HG03442 (cell line): ENCODE data around the gene SLC38A7.
"Not testable (repeated sequence)": the region's sequence is repeated elsewhere in the genome, so short reads cannot be mapped to it uniquely, and the experiment has no call there.

Experiments
- ATAC-seq: cut with Tn5 transposase; IDR thresholded peaks from one replicate; pipeline ENCODE4 v1.9.1; 2021; ENCODE audit warnings: mild to moderate bottlenecking, moderate library complexity; ENCODE audit not compliant: unreplicated experiment

Gene SLC38A7

DNA sequence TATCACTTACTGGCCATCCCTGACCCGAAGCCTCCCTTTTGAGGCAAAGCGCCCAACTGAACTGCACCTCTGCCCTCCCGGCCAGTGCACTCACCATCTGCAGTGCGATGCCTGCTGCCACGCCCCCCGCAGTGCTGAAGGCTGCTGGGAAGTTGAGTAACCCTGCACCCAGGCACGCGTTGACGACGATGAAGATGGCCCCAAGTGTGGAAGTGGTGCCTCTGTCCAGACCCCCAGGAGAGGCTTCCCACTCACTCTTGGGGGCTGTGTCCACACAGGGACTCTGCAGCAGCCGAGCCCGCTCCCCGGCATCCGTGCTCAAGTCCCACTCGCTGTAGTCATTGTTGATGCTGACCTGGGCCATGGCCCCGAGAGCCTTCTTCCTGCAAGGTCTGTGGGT lies 4.8 kb downstream of the SLC38A7 start:
- no peak for ATAC-seq

DNA sequence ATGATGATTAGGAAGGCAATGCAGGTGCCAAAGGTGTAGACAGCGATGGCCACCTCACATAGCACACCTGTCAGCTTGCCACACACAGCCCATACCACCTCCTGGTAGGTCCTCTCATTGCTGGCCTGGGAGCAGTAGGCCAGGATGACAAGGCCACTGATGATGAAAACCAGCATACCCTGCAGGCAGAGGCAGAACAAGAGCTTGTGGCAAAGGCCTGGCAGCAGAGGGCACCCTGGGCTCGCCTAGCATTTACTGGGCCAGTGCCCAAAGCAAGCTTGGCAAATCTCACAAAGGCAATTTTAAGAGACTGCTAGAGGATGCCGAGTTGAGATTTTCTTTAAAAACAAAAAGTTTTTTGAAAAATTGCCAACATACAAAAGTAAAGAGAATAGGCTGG lies 5.9 kb downstream of the SLC38A7 start:
- ATAC-seq, result no peak

DNA sequence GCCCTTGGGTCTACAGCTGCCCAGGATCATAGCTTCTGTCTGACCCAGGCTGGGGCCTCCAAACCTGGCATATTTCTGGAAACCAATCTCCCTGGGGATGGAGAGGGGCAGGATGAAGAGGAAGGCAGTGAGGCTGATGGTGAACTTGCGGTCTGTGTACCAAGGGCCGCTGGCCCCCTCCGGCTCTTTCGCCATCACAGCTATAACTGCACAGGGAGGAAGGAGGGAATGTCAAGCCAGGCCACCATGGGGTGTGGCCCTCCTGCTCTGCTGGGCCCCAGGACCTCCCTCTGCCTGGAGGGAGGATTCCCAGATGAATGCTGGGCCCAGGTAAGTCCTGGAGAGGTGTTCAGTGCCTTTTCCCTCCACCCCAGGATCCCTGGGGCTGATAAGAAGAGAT lies 6.3 kb downstream of the SLC38A7 start:
- no peak for ATAC-seq

DNA sequence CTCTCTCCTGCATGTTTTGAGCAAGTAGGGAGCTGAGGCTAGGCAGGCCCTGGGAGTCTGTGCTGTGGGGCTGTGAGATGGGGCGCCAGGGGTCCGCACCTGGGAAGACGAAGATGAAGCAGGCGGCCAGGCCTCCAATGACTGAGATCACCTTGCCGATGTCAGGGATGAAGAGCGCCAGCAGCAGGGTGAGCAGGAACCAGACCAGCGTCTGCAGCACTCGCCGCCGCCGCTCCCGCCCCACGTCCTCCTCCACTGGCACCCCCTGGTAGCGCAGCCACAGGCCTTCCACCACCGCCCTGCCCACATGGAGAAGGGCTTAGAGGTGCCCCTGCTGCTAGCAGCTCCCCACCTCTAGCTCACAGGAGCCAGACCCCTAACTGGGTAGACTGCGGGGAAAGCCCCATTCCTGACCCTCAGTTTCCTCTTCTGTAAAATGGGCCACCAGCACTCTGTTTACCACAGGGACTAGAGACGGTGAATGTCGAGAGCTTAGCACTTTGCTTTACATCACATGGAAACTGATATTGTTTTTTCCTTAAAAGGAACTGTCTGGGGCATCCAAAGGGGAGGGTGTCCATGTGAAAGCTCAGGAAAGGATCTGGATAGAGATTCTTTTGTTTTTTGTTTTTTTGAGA lies 13.5 kb downstream of the SLC38A7 start:
- no peak for ATAC-seq

DNA sequence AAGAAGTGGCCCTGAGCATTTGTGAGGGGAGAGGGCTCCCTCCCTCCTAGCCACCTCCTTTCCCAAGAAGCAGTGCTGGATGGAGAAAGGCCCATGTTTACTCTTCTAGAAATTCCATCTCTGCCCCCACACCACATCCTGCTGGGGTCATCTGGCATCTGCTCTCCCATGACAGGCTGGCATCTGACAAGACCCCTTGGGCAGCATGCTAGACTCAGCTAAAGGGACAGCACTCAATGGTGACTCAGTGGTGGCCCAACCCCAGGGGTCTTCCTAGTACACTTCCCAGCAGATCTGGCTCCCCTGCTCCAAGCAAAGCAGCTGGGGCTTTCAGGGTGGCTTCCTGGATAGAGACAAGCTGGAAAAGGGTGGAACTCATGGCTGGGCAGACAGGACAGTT lies 14.4 kb downstream of the SLC38A7 start:
- ATAC-seq, result no peak

DNA sequence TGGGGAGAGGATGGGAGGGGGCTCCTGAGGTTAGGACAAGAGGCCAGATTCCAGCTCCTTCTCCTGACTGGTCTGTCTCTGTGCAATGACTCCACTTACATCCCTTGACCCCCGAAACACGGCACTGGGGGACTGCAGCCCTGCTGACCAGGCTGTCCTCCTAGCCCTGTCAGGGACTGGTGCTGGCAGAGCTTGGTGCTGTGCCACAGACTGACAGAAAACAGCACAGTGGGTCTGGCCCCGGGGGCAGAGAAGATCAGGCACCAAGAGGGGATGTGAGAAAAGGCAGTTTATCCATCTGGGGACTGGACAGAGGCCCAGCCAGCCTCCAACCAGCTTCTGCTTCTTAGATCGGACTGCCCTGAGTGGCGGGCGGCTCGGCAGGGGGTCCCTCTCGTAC lies 19.4 kb downstream of the SLC38A7 start:
- no peak for ATAC-seq

DNA sequence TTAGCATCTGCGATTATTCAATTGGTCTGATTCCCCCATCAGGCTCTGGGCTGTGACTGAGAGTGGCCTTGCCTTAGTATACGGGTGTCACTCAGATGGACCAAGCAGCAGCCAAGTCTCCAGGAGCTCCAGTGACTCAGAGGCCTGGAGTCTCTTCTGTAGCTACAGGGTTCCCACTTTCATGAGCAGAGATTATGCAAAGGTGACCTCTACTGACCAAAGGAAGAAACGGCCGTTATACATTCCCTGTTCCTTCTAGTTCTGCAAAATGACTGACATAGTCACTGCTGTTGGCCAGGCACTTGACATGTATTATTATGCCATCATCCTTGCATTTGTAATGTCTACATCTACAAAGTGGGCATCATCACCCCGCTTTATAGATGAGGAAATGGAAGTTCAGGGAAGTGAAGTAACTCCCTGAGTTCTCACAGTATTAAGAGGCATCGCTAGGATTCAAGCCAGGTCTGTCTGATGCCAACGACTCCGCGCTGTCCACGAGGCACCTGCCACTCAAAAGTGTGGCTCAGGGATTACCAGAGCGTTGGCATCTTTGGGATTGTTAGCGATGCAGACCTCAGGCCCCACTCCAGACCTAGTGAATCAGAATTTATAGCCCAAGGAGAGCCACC lies 23.3 kb downstream of the SLC38A7 start:
- ATAC-seq, result peak; percentile 93

DNA sequence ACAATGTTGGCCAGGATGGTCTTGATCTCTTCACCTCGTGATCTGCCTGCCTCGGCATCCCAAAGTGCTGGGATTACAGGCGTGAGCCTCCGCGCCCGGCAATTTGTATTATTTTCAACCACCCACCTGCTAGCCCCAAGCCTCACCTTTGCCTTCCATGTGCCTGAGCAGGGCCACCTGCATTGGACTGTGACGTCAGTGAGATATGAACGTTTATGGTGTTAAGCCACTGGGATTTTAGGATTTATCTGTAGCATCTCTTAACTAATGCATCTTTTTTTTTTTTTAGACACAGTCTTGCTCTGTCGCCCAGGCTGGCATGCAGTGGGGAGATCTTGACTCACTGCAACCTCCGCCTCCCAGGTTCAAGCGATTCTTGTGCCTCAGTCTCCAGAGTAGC lies 24.7 kb downstream of the SLC38A7 start:
- ATAC-seq, result not testable (repeated sequence)

DNA sequence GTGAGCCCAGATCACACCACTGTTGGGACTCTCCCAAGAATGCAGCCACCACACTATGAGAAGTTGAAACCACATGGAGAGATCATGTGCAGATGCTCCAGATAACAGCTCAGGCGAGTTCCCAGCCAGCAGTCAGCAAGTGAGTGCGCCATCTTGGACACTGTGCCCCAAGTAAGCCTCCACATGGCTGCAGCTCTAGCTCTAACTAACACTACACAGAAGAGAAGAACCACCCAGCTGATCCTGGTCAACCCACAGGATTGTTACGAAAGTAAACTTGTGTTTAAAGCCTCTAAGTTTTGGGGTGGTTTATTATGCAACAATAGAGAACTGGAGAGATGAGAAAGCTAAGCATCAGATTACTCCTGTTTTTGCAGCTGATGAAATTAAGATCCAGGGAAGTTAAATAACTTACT lies 25.8 kb downstream of the SLC38A7 start:
- no peak for ATAC-seq

DNA sequence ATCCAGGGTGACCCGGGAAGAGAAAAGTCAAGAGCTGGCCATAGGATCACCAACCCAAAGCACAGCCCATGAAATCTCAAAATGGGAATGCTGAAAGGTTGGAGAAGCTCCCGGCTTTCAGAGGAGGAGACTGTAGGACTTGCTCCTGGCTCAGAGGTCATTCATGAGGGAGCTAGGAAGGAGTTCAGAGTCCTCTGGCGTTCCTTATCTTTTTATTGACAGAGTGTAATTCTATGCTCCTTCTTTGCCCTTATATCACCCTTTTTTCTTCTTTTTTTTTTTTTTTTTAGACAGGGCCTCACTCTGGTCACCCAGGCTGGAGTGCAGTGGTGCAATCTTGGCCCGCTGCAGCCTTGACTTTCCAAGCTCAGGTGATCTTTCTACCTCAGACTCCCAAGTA lies 27.7 kb downstream of the SLC38A7 start:
- no peak for ATAC-seq

DNA sequence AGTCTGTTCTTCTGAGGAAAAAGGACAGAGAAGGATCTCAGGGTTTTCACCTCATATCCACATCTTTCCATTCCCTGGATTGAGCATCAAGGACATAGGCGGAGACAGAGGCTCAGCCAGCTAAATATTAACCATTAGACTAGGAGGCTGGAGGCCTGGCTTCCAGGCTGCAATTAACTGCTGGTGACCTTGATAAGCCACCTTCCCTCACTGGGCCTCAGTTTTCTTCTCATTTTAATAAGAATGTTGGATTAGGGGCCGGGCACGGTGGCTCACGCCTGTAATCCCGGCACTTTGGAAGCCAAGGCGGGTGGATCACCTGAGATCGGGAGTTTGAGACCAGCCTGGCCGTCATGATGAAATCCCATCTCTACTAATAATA lies 29.4 kb downstream of the SLC38A7 start:
- ATAC-seq, result no peak

DNA sequence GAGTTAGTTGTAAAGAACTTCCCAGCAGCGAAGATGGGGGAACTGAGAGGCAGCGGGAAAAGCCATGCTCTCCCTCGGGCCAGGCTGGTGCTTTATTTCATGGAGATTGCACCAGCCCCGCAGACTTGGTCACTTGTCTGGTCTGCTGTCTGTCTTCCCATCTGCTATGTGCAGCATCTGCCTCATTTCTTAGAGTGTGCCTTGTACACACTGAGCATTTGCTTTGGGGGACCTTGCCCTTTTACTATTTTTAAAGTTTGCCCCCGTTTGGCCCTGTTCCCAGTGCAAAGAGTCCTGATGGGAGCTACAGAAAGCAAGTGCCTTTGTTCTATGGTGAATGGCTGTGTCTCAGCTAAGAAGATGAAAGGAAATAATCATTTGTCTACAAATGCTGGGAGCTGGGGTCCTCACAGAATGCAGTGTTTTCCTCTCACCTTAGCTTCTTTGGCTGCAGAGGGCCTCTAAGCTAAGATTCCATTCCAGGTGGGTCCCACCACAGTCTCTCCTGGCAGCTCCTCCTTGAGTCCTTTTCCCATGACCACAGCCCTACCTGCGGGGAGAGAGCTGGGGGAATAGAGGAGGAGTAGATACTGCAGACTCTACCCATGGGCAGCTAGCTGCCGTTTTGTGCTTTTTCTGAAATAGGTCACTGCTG lies 29.9 kb downstream of the SLC38A7 start:
- no peak for ATAC-seq

DNA sequence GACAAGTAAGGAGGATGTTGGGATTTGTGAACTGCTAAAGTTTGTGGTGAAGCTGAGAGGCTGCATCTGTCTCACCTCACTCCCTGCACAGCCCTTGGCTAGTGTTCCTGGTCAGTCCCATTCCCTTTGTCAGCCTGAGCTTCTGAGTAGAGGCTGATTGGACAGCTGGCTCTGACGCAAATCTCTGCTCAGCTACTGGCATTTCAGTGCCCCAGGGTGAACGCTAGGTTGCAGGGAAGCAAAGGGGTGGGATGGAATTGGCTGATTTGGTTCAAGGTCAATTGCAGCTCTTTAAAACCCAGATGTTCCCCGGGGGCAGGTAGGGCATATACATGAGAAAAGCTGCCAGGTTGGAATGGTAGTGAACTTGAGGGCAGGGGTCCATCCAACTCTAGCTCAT lies 31.8 kb downstream of the SLC38A7 start:
- ATAC-seq, result no peak

DNA sequence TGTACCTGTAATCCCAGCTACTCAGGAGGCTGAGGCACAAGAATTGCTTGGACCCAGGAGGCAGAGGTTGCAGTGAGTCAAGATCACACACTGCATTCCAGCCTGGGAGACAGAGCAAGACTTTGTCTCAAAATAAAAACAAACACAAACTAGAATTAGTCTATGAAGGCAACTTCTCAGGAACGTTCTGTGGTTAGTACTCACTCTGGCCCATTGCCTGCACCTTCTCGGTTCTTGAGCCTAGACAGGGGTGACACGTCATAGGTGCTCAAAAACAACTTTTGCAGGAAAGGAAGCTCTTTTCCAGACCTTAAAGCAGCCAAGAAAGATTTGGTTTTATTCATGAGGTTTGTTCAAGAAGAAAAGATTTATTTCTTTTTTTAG lies 32.6 kb downstream of the SLC38A7 start:
- no peak for ATAC-seq

DNA sequence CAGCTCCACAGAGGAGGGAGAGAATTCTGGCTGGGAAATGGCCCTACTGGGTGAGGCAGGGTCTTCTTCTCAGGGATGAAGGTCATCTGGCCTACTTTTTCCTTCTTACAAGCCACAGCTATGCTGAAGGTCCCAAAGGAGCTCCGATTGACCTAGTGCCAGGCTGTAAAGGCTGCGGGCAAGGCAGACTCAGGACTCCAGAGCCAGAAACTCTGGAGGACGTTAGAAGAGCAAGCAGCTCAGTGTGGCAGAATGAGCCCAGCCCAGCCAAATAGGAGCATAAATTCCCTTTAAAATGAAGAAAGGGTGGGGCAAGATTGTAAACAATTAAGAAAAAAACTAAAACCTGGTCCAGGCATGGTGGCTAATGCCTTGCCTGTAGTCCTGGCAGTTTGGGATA lies 34.9 kb downstream of the SLC38A7 start:
- no peak for ATAC-seq

DNA sequence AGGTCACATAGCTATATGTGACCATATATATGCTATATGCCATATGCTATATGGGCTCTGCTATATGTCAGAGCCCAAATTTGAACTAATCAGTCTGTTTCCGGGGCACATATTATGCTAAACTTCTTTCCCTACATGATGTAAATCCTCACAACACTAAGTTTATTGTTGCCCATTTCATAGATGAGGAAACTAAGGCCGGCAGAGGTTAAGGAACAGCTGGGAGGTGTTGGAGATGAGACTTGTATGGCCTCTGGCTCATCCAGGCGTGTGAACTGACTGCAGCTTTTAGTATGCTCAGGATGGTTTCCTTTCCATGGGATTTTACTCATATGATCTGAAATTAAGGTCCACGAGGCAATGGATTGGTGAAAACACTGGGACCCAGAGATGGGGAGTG lies 37.5 kb downstream of the SLC38A7 start:
- ATAC-seq, result no peak

DNA sequence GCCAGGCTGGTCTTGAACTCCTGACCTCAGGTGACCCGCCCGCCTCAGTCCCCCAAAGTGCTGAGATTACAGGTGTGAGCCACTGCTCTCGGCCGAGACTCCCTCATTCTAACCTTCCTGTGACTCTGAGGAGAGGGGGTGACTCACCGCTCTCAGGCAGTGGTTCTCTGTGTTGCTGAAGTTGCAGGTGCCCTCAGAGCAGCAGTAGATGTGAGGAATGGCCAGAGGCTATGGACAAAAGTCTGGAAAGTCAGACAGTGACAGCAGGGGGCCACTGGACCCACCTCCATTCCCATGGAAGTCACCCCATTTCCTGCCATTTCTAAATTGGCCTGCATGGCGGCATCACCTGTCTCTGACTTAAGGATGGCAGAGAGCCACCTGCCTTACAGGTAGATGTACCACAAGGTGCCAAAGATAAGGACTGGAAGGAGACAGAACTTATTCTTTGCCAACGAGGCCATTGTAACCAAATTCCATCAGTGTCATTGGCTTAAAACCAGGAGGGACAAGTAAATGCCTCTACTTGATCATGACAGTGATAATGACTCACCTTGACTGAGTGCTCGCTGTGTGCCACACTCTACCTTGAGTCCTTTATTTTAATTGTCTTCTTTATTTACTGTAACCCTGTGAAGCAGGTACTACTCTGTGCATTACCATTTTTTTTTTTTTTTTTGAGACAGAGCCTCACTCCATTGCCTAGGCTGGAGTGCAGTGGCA lies 39.6 kb downstream of the SLC38A7 start:
- ATAC-seq, result no peak

DNA sequence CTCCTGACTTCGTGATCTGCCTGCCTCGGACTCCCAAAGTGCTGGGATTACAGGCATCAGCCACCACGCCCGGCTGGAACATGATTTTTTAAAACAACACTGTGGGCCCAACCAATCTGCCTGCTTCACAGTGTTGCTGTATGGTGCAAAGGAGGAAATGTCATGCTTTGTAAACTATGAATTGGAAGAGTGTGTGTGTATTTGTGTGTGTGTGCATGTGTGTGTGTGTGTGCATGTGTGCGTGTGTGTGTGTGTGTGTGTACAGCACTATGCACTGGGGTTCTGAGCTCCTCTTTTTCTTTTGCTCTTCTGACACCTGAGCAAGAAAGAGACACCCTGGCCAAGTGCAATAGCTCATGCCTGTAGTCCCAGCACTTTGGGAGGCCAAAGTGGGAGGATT lies 40.5 kb downstream of the SLC38A7 start:
- ATAC-seq, result no peak

DNA sequence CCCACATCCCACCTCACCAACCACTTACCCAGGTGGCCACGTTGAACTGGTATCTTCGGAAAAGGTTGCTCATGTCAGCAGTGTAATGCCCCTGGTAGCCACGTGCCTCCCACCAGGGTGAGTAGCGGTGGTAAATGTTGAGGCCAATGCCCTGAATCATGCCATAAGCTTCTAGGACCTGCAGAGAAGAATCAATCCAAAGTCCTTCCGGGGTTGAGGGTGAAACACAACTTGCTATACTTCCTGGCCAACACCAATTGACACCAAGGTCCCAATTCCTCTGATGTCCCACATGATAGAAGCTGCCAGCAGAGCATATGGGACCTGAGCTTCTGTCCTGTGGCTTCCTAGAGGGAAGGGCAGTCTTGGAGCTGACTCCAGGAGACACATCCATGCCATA lies 43.6 kb downstream of the SLC38A7 start:
- ATAC-seq, result no peak

DNA sequence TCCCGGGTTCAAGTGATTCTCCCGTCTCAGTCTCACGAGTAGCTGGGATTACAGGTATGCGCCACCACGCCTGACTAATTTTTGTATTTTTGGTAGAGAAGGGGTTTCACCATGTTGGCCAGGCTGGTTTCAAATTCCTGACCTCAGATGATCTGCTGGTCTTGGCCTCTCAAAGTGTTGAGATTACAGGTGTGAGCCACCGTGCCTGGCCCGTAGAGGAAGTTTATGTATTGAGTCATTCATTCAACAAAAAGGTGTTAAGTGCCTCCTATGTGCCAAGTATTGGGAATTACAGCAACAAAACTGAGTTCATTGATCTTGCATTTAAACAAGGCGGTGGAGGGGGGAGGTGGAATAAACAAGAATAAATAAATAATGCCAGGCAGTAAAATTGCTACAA lies 44.7 kb downstream of the SLC38A7 start:
- ATAC-seq, result no peak

DNA sequence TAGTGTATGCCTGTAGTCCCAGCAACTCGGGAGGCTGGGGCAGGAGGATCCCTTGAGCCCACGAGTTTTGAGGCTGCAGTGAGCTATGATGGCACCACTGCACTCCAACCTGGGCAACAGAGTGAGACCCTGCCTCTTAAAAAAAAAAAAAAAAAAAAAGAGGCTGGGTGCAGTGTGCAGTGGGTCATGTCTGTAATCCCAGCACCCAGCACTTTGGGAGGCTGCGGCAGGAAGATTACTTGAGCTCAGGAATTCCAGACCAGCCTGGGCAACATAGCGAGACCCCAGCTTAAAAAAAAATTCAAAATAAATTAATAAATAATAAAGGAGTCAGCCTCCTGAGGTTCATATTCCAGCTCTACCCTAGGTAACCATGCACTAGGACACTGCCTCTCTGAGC lies 45.3 kb downstream of the SLC38A7 start:
- ATAC-seq, result no peak
